Medulla oblongata (tissue), 1 donor: ENCODE measurements around the gene ALDH18A1.
"Not testable (repeated sequence)": the region's sequence is repeated elsewhere in the genome, so short reads cannot be mapped to it uniquely, and the experiment has no call there.

Experiments
- DNase-seq: peaks from one replicate; pipeline ENCODE4 v3.0.0-alpha.2; 2015; ENCODE audit errors: extremely low spot score

The ALDH18A1 gene

GRCh38 chr10:95650232-95650631, 6.3 kb downstream of the ALDH18A1 start:
- no peak for DNase-seq

- DNase-seq, result no peak
Observed at GRCh38 chr10:95648138-95648537, 8.4 kb downstream of the ALDH18A1 start.

GRCh38 chr10:95646160-95646559, 10.4 kb downstream of the ALDH18A1 start:
- no peak for DNase-seq

- no peak for DNase-seq
Observed at GRCh38 chr10:95644901-95645300, 11.6 kb downstream of the ALDH18A1 start.

GRCh38 chr10:95640891-95641315, 15.6 kb downstream of the ALDH18A1 start:
- DNase-seq, result no peak

- DNase-seq, result no peak
Observed at GRCh38 chr10:95637911-95638310, 18.6 kb downstream of the ALDH18A1 start.

GRCh38 chr10:95637140-95637539, 19.4 kb downstream of the ALDH18A1 start:
- DNase-seq, result no peak

- DNase-seq, result no peak
Observed at GRCh38 chr10:95635319-95635733, 21.2 kb downstream of the ALDH18A1 start.

GRCh38 chr10:95628786-95629185, 27.7 kb downstream of the ALDH18A1 start:
- DNase-seq, result no peak

- no peak for DNase-seq
Observed at GRCh38 chr10:95626500-95626899, 30.0 kb downstream of the ALDH18A1 start.

GRCh38 chr10:95620415-95620814, 36.1 kb downstream of the ALDH18A1 start:
- not testable (repeated sequence) for DNase-seq

- no peak for DNase-seq
Observed at GRCh38 chr10:95618101-95618500, 38.4 kb downstream of the ALDH18A1 start.

- DNase-seq, result no peak
Observed at GRCh38 chr10:95616446-95616845, 40.1 kb downstream of the ALDH18A1 start.

- no peak for DNase-seq
Observed at GRCh38 chr10:95613330-95613729, 43.2 kb downstream of the ALDH18A1 start.

GRCh38 chr10:95610727-95611126, 45.8 kb downstream of the ALDH18A1 start:
- no peak for DNase-seq

- no peak for DNase-seq
Observed at GRCh38 chr10:95606922-95607321, 49.6 kb downstream of the ALDH18A1 start.

GRCh38 chr10:95605163-95605562, 51.3 kb downstream of the ALDH18A1 start:
- no peak for DNase-seq

GRCh38 chr10:95604630-95605029, 51.9 kb downstream of the ALDH18A1 start:
- no peak for DNase-seq

- DNase-seq, result no peak
Observed at GRCh38 chr10:95602382-95602781, 54.1 kb downstream of the ALDH18A1 start.

GRCh38 chr10:95601116-95601719, 55.3 kb downstream of the ALDH18A1 start:
- DNase-seq, result peak; percentile 93

- no peak for DNase-seq
Observed at GRCh38 chr10:95600158-95600557, 56.4 kb downstream of the ALDH18A1 start.

- DNase-seq, result no peak
Observed at GRCh38 chr10:95597788-95598187, 58.7 kb downstream of the ALDH18A1 start.

- DNase-seq, result no peak
Observed at GRCh38 chr10:95588025-95588424, 68.5 kb downstream of the ALDH18A1 start.
